ENCODE results near the gene MIGA2. TPM values are rescaled to one million over a fixed set of nuclear protein-coding genes. Genes with fewer than 3 reads are reported as not detected.

MIGA2 gene
- total RNA-seq, 1 donor from 2014 or later, result 10.8 TPM

- TF ChIP-seq CTCF (IDR thresholded peaks at IDR 0.05) (no peak), EZH2phosphoT487 (IDR thresholded peaks at IDR 0.05) (no peak), EZH2 (IDR thresholded peaks at IDR 0.05) (no peak)
- Mint-ChIP-seq H3K4me1 (no peaks in the 10 kb centered on the region), H3K4me3 (no peak overlapping the region), H3K9me3 (no peaks in the 10 kb centered on the region), H3K27ac (no peak overlapping the region), H3K36me3 (peaks cover 2% of the 10 kb centered on the region), H3K27me3 (ENCODE audit: insufficient read depth, low read depth) (no peaks in the 10 kb centered on the region)
- Histone ChIP-seq H3K4me2 (no peak overlapping the region), H3K9me3 (ENCODE audit: low read depth) (no peaks in the 10 kb centered on the region), H3K27me3 (no peaks in the 10 kb centered on the region), H2AFZ (replicated peaks) (no peak overlapping the region), H3K4me3 (no peak overlapping the region), H3F3A (ENCODE audit: low read depth) (no peaks in the 10 kb centered on the region), H3K9ac (no peak overlapping the region), H3K36me3 (no peaks in the 10 kb centered on the region), H4K20me1 (ENCODE audit: low read depth) (no peaks in the 10 kb centered on the region), H3K27ac (no peak overlapping the region), H3K79me2 (ENCODE audit: low read depth) (no peaks in the 10 kb centered on the region), H3K4me1 (no peaks in the 10 kb centered on the region)
- DNase-seq (ENCODE audit: low spot score), result no peak
These were observed 23.7 kb downstream of the MIGA2 start for GRCh38 chr9:129059796-129060785.

- Histone ChIP-seq H3K9me3 (ENCODE audit: low read depth) (no peaks in the 10 kb centered on the region), H3K4me2 (no peak overlapping the region), H3K9ac (no peak overlapping the region), H3K79me2 (ENCODE audit: low read depth) (no peaks in the 10 kb centered on the region), H3K27me3 (no peaks in the 10 kb centered on the region), H4K20me1 (ENCODE audit: low read depth) (no peaks in the 10 kb centered on the region), H3K4me1 (no peaks in the 10 kb centered on the region), H2AFZ (replicated peaks) (no peak overlapping the region), H3K36me3 (no peaks in the 10 kb centered on the region), H3K4me3 (no peak overlapping the region), H3K27ac (no peak overlapping the region), H3F3A (ENCODE audit: low read depth) (no peaks in the 10 kb centered on the region)
- H3K27ac Mint-ChIP-seq, result no peak overlapping the region
- H3K36me3 Mint-ChIP-seq, result peaks cover 6% of the 10 kb centered on the region
- H3K27me3 Mint-ChIP-seq (ENCODE audit: insufficient read depth, low read depth), result no peaks in the 10 kb centered on the region
- H3K4me3 Mint-ChIP-seq, result no peak overlapping the region
- no peaks in the 10 kb centered on the region for H3K9me3 Mint-ChIP-seq
- TF ChIP-seq EZH2 (IDR thresholded peaks at IDR 0.05), result no peak
- no peaks in the 10 kb centered on the region for H3K4me1 Mint-ChIP-seq
- no peak for DNase-seq (ENCODE audit: low spot score)
These were observed 24.6 kb downstream of the MIGA2 start for GRCh38 chr9:129060991-129061390.

GRCh38 chr9:129063061-129063460 lies 26.6 kb downstream of the MIGA2 start:
- H4K20me1 ChIP-seq (ENCODE audit: low read depth), result no peaks in the 10 kb centered on the region
- Mint-ChIP-seq H3K27me3 (ENCODE audit: insufficient read depth, low read depth) (no peaks in the 10 kb centered on the region), H3K4me1 (no peaks in the 10 kb centered on the region), H3K27ac (no peak overlapping the region), H3K9me3 (no peaks in the 10 kb centered on the region), H3K36me3 (peaks cover 6% of the 10 kb centered on the region), H3K4me3 (no peak overlapping the region)
- DNase-seq (ENCODE audit: low spot score), result no peak
- H3K9me3 ChIP-seq (ENCODE audit: low read depth), result no peaks in the 10 kb centered on the region
- TF ChIP-seq EZH2 (IDR thresholded peaks at IDR 0.05) (no peak), CTCF (IDR thresholded peaks at IDR 0.05) (no peak), EZH2phosphoT487 (IDR thresholded peaks at IDR 0.05) (no peak)
- no peaks in the 10 kb centered on the region for H3K27me3 ChIP-seq
- no peaks in the 10 kb centered on the region for H3F3A ChIP-seq (ENCODE audit: low read depth)
- H3K4me1 ChIP-seq, result no peaks in the 10 kb centered on the region
- no peak overlapping the region for H3K9ac ChIP-seq
- H3K36me3 ChIP-seq, result no peaks in the 10 kb centered on the region
- no peaks in the 10 kb centered on the region for H3K79me2 ChIP-seq (ENCODE audit: low read depth)
- H3K27ac ChIP-seq, result no peak overlapping the region
- no peak overlapping the region for H3K4me2 ChIP-seq
- no peak overlapping the region for H3K4me3 ChIP-seq
- H2AFZ ChIP-seq (replicated peaks), result no peak overlapping the region

GRCh38 chr9:129064499-129064908 lies 28.1 kb downstream of the MIGA2 start:
- Histone ChIP-seq H3K9ac (no peak overlapping the region), H3K4me2 (no peak overlapping the region), H3K27me3 (no peaks in the 10 kb centered on the region), H3K79me2 (ENCODE audit: low read depth) (no peaks in the 10 kb centered on the region), H2AFZ (replicated peaks) (no peak overlapping the region), H3K9me3 (ENCODE audit: low read depth) (no peaks in the 10 kb centered on the region), H3K27ac (no peak overlapping the region), H3K4me1 (no peaks in the 10 kb centered on the region), H3F3A (ENCODE audit: low read depth) (no peaks in the 10 kb centered on the region), H4K20me1 (ENCODE audit: low read depth) (no peaks in the 10 kb centered on the region), H3K4me3 (no peak overlapping the region), H3K36me3 (no peaks in the 10 kb centered on the region)
- no peak for DNase-seq (ENCODE audit: low spot score)
- Mint-ChIP-seq H3K36me3 (peaks cover 11% of the 10 kb centered on the region), H3K27me3 (ENCODE audit: insufficient read depth, low read depth) (no peaks in the 10 kb centered on the region), H3K9me3 (no peaks in the 10 kb centered on the region), H3K4me3 (no peak overlapping the region), H3K4me1 (no peaks in the 10 kb centered on the region), H3K27ac (no peak overlapping the region)
- TF ChIP-seq EZH2 (IDR thresholded peaks at IDR 0.05), result no peak
- no peak for TF ChIP-seq CTCF (IDR thresholded peaks at IDR 0.05)
- no peak for TF ChIP-seq EZH2phosphoT487 (IDR thresholded peaks at IDR 0.05)
